Activated naive CD8-positive, alpha-beta T cell treated with anti-CD3 and anti-CD28 coated beads, Interleukin-2, amount 50 U/mL, for 24 hours (primary cell): ENCODE results near the gene TMEM45B.
A peak's percentile ranks its signal among the peaks of the same experiment; 100 is the strongest.

Source experiments
- ATAC-seq: fragments of 150-1000 bp; cut with Tn5 transposase; one replicate; pipeline ENCODE4 v1.10.0; 2021
- DNase-seq: peaks from one replicate; pipeline ENCODE4 v3.0.0; 2021
- H3K27ac Mint-ChIP-seq: one replicate; pipeline ENCODE4 v1.8.0; 2021; ENCODE audit warnings: mild to moderate bottlenecking, mixed read lengths
- H3K27me3 Mint-ChIP-seq: one replicate; pipeline ENCODE4 v1.8.0; 2021; ENCODE audit warnings: mixed read lengths
- H3K36me3 Mint-ChIP-seq: one replicate; pipeline ENCODE4 v1.8.0; 2021; ENCODE audit warnings: low read depth, mixed read lengths
- H3K4me1 Mint-ChIP-seq: one replicate; pipeline ENCODE4 v1.8.0; 2021; ENCODE audit warnings: mixed read lengths
- H3K4me3 Mint-ChIP-seq: one replicate; pipeline ENCODE4 v1.8.0; 2021; ENCODE audit warnings: mild to moderate bottlenecking, moderate library complexity, mixed read lengths
- H3K9me3 Mint-ChIP-seq: one replicate; pipeline ENCODE4 v1.8.0; 2021; ENCODE audit warnings: mixed read lengths

TMEM45B gene

GRCh38 chr11:129885381-129885780 is 69.7 kb downstream of the TMEM45B start:
- ATAC-seq (no peak), DNase-seq (no peak)
- Mint-ChIP-seq H3K4me3 (no peak overlapping the region), H3K27ac (no peak overlapping the region), H3K9me3 (no peaks in the 10 kb centered on the region), H3K27me3 (no peaks in the 10 kb centered on the region), H3K36me3 (peaks cover 72% of the 10 kb centered on the region), H3K4me1 (peaks cover 14% of the 10 kb centered on the region)

- Mint-ChIP-seq H3K27me3 (no peaks in the 10 kb centered on the region), H3K27ac (peak overlapping the region; percentile 48), H3K4me1 (peaks cover 23% of the 10 kb centered on the region), H3K4me3 (no peak overlapping the region), H3K36me3 (peaks cover 66% of the 10 kb centered on the region), H3K9me3 (no peaks in the 10 kb centered on the region)
- DNase-seq (no peak), ATAC-seq (no peak)
Measured at GRCh38 chr11:129888451-129888850, 72.8 kb downstream of the TMEM45B start.

- ATAC-seq = peak; percentile 2
- peaks cover 35% of the 10 kb centered on the region for H3K4me1 Mint-ChIP-seq
- no peaks in the 10 kb centered on the region for H3K27me3 Mint-ChIP-seq
- peak overlapping the region; percentile 70 for H3K27ac Mint-ChIP-seq
- peak overlapping the region; percentile 87 for H3K4me3 Mint-ChIP-seq
- H3K9me3 Mint-ChIP-seq = no peaks in the 10 kb centered on the region
- DNase-seq = peak; percentile 7
- H3K36me3 Mint-ChIP-seq = peaks cover 26% of the 10 kb centered on the region
Measured at GRCh38 chr11:129894278-129895125, 78.9 kb downstream of the TMEM45B start.

DNA sequence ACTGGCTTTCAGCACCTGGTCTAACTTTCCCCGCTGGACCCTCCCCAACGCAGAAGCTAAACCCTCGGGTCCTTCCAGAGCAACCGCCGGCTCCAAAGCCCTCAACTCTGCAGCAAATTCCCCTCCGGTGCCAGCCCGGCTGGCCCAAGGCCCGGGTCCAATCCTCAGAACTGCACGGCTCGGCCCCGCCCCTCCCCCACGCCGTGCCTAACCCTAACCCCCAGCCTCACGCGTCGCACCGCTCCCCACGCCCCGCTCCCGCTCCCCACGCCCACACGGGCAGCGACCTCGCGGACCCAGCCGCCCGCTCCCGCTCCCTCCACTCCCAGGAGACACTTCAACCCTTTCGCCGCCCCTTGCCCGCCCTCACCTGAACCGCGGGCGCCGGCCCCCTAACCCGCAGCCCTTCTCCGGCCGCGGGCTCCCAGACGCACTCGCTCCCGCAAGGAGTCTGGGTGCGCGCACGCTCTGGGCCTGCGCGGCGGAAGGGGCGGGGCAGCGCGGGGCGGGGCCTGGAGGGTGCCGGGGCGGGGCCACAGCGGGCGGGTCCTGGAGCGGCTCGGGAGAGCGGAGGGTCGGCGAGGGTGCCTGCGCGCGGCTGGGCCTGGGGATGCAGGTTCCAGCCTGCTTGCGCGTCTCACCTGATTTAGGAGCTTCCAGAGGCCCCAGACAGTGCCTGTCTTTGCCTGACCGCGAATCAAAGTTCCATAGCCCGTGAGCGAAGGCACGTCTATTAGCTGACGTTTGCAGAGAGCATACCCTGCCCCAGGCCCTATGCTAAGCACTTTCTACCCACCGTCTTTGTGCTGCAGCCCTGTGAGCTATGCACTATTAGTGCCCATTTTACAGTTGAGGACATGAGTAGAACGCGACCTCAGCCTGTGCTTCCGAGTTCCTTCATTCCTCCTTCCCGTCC is 79.7 kb downstream of the TMEM45B start, which contains the start of gene NFRKB:
Gene NFRKB (minus strand): TSS at position 453 of the 916 bp plus-strand sequence. CDS start 2,729 bp downstream, outside the sequence.
- H3K9me3 Mint-ChIP-seq = no peaks in the 10 kb centered on the region
- peak within 1 kb of the TSS; percentile 70 for H3K27ac Mint-ChIP-seq
- ATAC-seq (peak; percentile 97), DNase-seq (peak; percentile 91)
- H3K36me3 Mint-ChIP-seq = peaks cover 18% of the 10 kb centered on the region
- peaks cover 28% of the 10 kb centered on the region for H3K4me1 Mint-ChIP-seq
- peak within 1 kb of the TSS; percentile 87 for H3K4me3 Mint-ChIP-seq
- no peaks in the 10 kb centered on the region for H3K27me3 Mint-ChIP-seq

DNA sequence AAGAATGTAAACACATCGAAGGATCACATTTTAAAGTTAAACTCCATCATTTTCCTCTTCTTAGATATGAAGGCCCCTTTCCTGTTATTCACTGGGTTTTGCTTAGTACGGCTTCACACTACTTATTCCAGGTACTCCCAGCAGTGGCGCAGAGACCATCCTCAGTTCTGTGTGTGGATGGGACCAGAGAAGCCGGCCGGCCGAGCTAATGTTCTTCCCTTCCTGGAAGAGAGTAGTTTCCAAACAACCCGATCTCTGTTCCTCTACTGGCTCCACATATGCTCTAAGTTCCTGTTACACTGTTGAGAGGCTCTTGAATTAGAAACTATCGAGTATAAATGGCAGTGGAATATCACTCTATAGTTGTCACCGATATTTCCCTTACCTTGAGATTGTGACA is 80.4 kb downstream of the TMEM45B start:
- DNase-seq = no peak
- peaks cover 16% of the 10 kb centered on the region for H3K36me3 Mint-ChIP-seq
- H3K4me3 Mint-ChIP-seq = peak overlapping the region; percentile 87

DNA sequence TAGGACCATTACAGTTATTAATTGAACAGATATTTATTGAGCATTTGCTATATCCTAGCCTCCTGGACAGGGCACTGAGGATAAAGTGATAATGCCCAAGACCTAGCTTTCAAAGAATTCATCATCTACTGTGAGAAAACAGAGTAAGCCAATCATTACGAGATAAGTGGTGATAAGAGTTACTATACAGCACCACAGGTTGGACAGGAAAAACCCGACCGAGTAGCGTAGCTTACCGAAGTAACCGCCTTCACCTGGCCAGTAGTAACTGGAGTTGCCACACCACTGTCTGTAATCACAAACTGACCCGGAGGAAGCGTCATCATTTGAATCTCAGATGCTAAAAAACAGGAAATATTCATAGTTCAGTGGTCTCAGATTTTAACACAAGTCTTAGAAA is 89.8 kb downstream of the TMEM45B start:
- no peak overlapping the region for H3K27ac Mint-ChIP-seq
- no peaks in the 10 kb centered on the region for H3K9me3 Mint-ChIP-seq
- no peak for DNase-seq
- H3K4me3 Mint-ChIP-seq = no peak overlapping the region
- peaks cover 39% of the 10 kb centered on the region for H3K36me3 Mint-ChIP-seq
- H3K27me3 Mint-ChIP-seq = no peaks in the 10 kb centered on the region
- no peak for ATAC-seq
- no peaks in the 10 kb centered on the region for H3K4me1 Mint-ChIP-seq

More for the DNA sequence above, 80.4 kb downstream of the TMEM45B start:
- Mint-ChIP-seq H3K9me3 (no peaks in the 10 kb centered on the region), H3K4me1 (peaks cover 28% of the 10 kb centered on the region), H3K27me3 (no peaks in the 10 kb centered on the region), H3K27ac (peak overlapping the region; percentile 70)
- no peak for ATAC-seq
